HepG2 (cell line): ENCODE data around the gene RPP21. TPM values are rescaled to one million over a fixed set of nuclear protein-coding genes. Genes with fewer than 3 reads are reported as not detected.

Source experiments
- AKAP8 ChIP-seq: sonication (generic); formaldehyde crosslinking; IDR thresholded peaks from 2 replicates; pipeline ENCODE4 v1.5.1; 2020; ENCODE audit warnings: mild to moderate bottlenecking, missing genetic modification reagents
- ATF4 ChIP-seq, 2 experiments: fragments of 450-650 bp in 1 of 2; sonication (generic) in 1 of 2; formaldehyde crosslinking; IDR thresholded peaks; 2 replicates each; pipeline versions ENCODE4 v1.5.0 to v1.8.0; 2020 to 2022; ENCODE audit warnings: mild to moderate bottlenecking in 1 of 2, missing genetic modification reagents in 1 of 2
- ATF7-NPFF ChIP-seq: sonication (generic); formaldehyde crosslinking; IDR thresholded peaks from 2 replicates; pipeline ENCODE4 v1.8.1; 2023; ENCODE audit warnings: mild to moderate bottlenecking, low read depth, missing genetic modification reagents, moderate library complexity
- BCL3 ChIP-seq: sonication (generic); formaldehyde crosslinking; IDR thresholded peaks from 2 replicates; pipeline ENCODE4 v1.5.1; 2020; ENCODE audit warnings: mild to moderate bottlenecking, missing genetic modification reagents, moderate library complexity
- GTF3A ChIP-seq: sonication (generic); formaldehyde crosslinking; conservative IDR thresholded peaks from 2 replicates; pipeline ENCODE4 v1.4.0; 2020; ENCODE audit warnings: mild to moderate bottlenecking, missing genetic modification reagents
- HOXD1 ChIP-seq: sonication (generic); formaldehyde crosslinking; IDR thresholded peaks from 2 replicates; pipeline ENCODE4 v1.5.0; 2020; ENCODE audit warnings: missing genetic modification reagents
- MIER3 ChIP-seq: IDR thresholded peaks from 2 replicates; pipeline ENCODE4 v1.6.1; 2016; ENCODE audit warnings: missing compliant biosample characterization, borderline replicate concordance
- NAIF1 ChIP-seq: sonication (generic); formaldehyde crosslinking; IDR thresholded peaks from 2 replicates; pipeline ENCODE4 v1.5.0; 2020; ENCODE audit warnings: mild to moderate bottlenecking, missing genetic modification reagents, borderline replicate concordance
- NCOR1 ChIP-seq: fragments of 200-600 bp; sonication (generic); IDR thresholded peaks from 2 replicates; pipeline ENCODE4 v1.7.0; 2017; ENCODE audit warnings: antibody characterized with exemption, low read length, borderline replicate concordance
- PHF20 ChIP-seq: sonication (generic); formaldehyde crosslinking; IDR thresholded peaks from 2 replicates; pipeline ENCODE4 v1.5.0; 2020; ENCODE audit warnings: mild to moderate bottlenecking, missing genetic modification reagents
- PLRG1 ChIP-seq: fragments of 450-650 bp; conservative IDR thresholded peaks from 2 replicates; pipeline ENCODE4 v1.6.1; 2016
- RFX1 ChIP-seq: fragments of 450-650 bp; IDR thresholded peaks from 2 replicates; pipeline ENCODE4 v1.6.1; 2017
- SP4 ChIP-seq: sonication (generic); formaldehyde crosslinking; IDR thresholded peaks from 2 replicates; pipeline ENCODE4 v1.8.1; 2023; ENCODE audit warnings: mild to moderate bottlenecking, missing genetic modification reagents
- SRY ChIP-seq: sonication (generic); formaldehyde crosslinking; IDR thresholded peaks from 2 replicates; pipeline ENCODE4 v1.8.0; 2022; ENCODE audit warnings: mild to moderate bottlenecking, missing genetic modification reagents
- TBX2 ChIP-seq: sonication (generic); formaldehyde crosslinking; IDR thresholded peaks from 2 replicates; pipeline ENCODE4 v1.5.0; 2020; ENCODE audit warnings: missing genetic modification reagents, mild to moderate bottlenecking, borderline replicate concordance
- TEAD3 ChIP-seq: optimal IDR thresholded peaks from 2 replicates; pipeline ENCODE3; 2016; ENCODE audit warnings: borderline replicate concordance
- ZNF713 ChIP-seq: sonication (generic); formaldehyde crosslinking; IDR thresholded peaks from 2 replicates; pipeline ENCODE4 v1.4.0; 2020; ENCODE audit warnings: mild to moderate bottlenecking, missing genetic modification reagents
- ZNF780A ChIP-seq: sonication (generic); formaldehyde crosslinking; IDR thresholded peaks from 2 replicates; pipeline ENCODE4 v1.8.0; 2022; ENCODE audit warnings: mild to moderate bottlenecking, missing genetic modification reagents, moderate library complexity
- ZNF839 ChIP-seq: sonication (generic); formaldehyde crosslinking; IDR thresholded peaks from 2 replicates; pipeline ENCODE4 v1.4.0; 2020; ENCODE audit warnings: missing genetic modification reagents, mild to moderate bottlenecking, borderline replicate concordance
- ZNF883 ChIP-seq: sonication (generic); formaldehyde crosslinking; IDR thresholded peaks from 2 replicates; pipeline ENCODE4 v1.5.1; 2020; ENCODE audit warnings: mild to moderate bottlenecking, missing genetic modification reagents; ENCODE audit errors: not compliant biosample characterization
- ZSCAN29 ChIP-seq: sonication (generic); formaldehyde crosslinking; conservative IDR thresholded peaks from 2 replicates; pipeline ENCODE4 v1.4.0; 2020; ENCODE audit warnings: mild to moderate bottlenecking, missing genetic modification reagents
- polyA plus RNA-seq, 8 experiments: library from polyadenylated mRNA; depleted of rRNA in 3 of 8; stranded (reverse) in 7 of 8; unstranded in 1 of 8; fragments of >200 nt; fragmentation: Illumina TruSeq in 4 of 8; extraction: Trizol in 4 of 8; gene quantifications; 2 replicates each; pipeline versions ENCODE4 v1.2.1 to v1.2.3, GENCODE V29; 2011 to 2016; ENCODE audit warnings: low read depth in 4 of 8, missing spikeins in 1 of 8, mixed read lengths in 1 of 8; ENCODE audit not compliant: insufficient read depth in 1 of 8
- total RNA-seq, 5 experiments: library from RNA; depleted of rRNA; stranded (reverse); fragments of >200 nt; fragmentation: Illumina TruSeq; extraction: Trizol; gene quantifications; 2 replicates each; pipeline ENCODE4 v1.2.3, GENCODE V29; 2016; ENCODE audit warnings: low read depth in 1 of 5
- TF ChIP-seq, protein P1 (sequence below): sonication (generic); formaldehyde crosslinking; IDR thresholded peaks from 2 replicates; pipeline ENCODE4 v1.4.0; 2020; ENCODE audit warnings: missing genetic modification reagents
- TF ChIP-seq, protein P2 (sequence below): sonication (generic); formaldehyde crosslinking; IDR thresholded peaks from 2 replicates; pipeline ENCODE4 v1.5.1; 2020; ENCODE audit warnings: missing genetic modification reagents, mild to moderate bottlenecking, borderline replicate concordance

RPP21 gene
- total and polyA plus RNA-seq, 2 of the 13 experiments (the other 11 are each of a cell fraction or from before 2014, with no cell fraction given): 53.1 to 72.3 TPM

- peak; percentile 84; the same call in 1 of the 2 replicates for TF ChIP-seq PHF20 (CRISPR knock-in tag)
- peak; percentile 67; the same call in 1 of the 2 replicates for TF ChIP-seq NAIF1
- TF ChIP-seq, protein P1, sequence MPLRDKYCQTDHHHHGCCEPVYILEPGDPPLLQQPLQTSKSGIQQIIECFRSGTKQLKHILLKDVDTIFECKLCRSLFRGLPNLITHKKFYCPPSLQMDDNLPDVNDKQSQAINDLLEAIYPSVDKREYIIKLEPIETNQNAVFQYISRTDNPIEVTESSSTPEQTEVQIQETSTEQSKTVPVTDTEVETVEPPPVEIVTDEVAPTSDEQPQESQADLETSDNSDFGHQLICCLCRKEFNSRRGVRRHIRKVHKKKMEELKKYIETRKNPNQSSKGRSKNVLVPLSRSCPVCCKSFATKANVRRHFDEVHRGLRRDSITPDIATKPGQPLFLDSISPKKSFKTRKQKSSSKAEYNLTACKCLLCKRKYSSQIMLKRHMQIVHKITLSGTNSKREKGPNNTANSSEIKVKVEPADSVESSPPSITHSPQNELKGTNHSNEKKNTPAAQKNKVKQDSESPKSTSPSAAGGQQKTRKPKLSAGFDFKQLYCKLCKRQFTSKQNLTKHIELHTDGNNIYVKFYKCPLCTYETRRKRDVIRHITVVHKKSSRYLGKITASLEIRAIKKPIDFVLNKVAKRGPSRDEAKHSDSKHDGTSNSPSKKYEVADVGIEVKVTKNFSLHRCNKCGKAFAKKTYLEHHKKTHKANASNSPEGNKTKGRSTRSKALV (CRISPR knock-in tag): peak; percentile 62; the same call in 1 of the 2 replicates
- TF ChIP-seq MIER3 (CRISPR knock-in tag): no peak; the same call in 1 of the 2 replicates
- TF ChIP-seq BCL3: no peak
- TF ChIP-seq, protein P2, sequence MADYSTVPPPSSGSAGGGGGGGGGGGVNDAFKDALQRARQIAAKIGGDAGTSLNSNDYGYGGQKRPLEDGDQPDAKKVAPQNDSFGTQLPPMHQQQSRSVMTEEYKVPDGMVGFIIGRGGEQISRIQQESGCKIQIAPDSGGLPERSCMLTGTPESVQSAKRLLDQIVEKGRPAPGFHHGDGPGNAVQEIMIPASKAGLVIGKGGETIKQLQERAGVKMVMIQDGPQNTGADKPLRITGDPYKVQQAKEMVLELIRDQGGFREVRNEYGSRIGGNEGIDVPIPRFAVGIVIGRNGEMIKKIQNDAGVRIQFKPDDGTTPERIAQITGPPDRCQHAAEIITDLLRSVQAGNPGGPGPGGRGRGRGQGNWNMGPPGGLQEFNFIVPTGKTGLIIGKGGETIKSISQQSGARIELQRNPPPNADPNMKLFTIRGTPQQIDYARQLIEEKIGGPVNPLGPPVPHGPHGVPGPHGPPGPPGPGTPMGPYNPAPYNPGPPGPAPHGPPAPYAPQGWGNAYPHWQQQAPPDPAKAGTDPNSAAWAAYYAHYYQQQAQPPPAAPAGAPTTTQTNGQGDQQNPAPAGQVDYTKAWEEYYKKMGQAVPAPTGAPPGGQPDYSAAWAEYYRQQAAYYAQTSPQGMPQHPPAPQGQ (CRISPR knock-in tag): 0 out of 2 replicates have a peak, but pooled peaks have one; percentile 61
- TF ChIP-seq PLRG1: no peak
- peak; percentile 49 for TF ChIP-seq ZNF883 (CRISPR knock-in tag)
- peak; percentile 61; the same call in 1 of the 2 replicates for TF ChIP-seq HOXD1
- peak; percentile 82; the same call in 1 of the 2 replicates for TF ChIP-seq ZNF780A (CRISPR knock-in tag)
- no peak for TF ChIP-seq TEAD3
- no peak for TF ChIP-seq RFX1
- TF ChIP-seq TBX2 (CRISPR knock-in tag): peak; percentile 81
- 0 out of 2 replicates have a peak, but pooled peaks have one; percentile 67 for TF ChIP-seq ZSCAN29 (CRISPR knock-in tag)
- 0 out of 2 replicates have a peak, but pooled peaks have one; percentile 45 for TF ChIP-seq ZNF713 (CRISPR knock-in tag)
- no peak for TF ChIP-seq GTF3A (CRISPR knock-in tag)
- TF ChIP-seq ATF4 (CRISPR knock-in tag; IDR thresholded peaks at IDR 0.05): 0 out of 4 replicates have a peak, but pooled peaks of 1 of the 2 experiments have one; percentile 18
- TF ChIP-seq AKAP8 (CRISPR knock-in tag): no peak
- TF ChIP-seq ZNF839 (CRISPR knock-in tag): 0 out of 2 replicates have a peak, but pooled peaks have one; percentile 34
- TF ChIP-seq NCOR1: peak; percentile 43; the same call in 1 of the 2 replicates
- peak; percentile 74 for TF ChIP-seq ATF7-NPFF (CRISPR knock-in tag)
- TF ChIP-seq SP4: peak; percentile 57; the same call in 1 of the 2 replicates
- peak; percentile 24; the same call in 1 of the 2 replicates for TF ChIP-seq SRY (CRISPR knock-in tag)
Observed at GRCh38 chr6:30325873-30326525, 19.0 kb upstream of the RPP21 start (continued).
